Kidney (tissue), 14 donors: Measurements from ENCODE around the gene MPRIP. TPM values are rescaled to one million over a fixed set of nuclear protein-coding genes. Genes with fewer than 3 reads are reported as not detected.

ENCODE experiments used
- DNase-seq, 5 donors: peaks; one replicate each; pipeline ENCODE4 v3.0.0-alpha.2; 2013 to 2020
- FAIRE-seq: peaks from 2 replicates; lab custom pipeline; 2012; peaks lifted over from hg19 to GRCh38; lab: Jason Lieb, UNC
- H3K27ac ChIP-seq, 2 donors: one replicate each; pipeline ENCODE4 v1.7.0; 2013; ENCODE audit warnings: low read depth in 2 of 2, low read length in 2 of 2, inconsistent platforms in 1 of 2
- H3K27me3 ChIP-seq: one replicate; pipeline ENCODE4 v1.7.1; 2013; ENCODE audit warnings: low read length, inconsistent platforms; ENCODE audit not compliant: control insufficient read depth, insufficient read depth
- H3K36me3 ChIP-seq, 3 donors: one replicate each; pipeline versions ENCODE4 v1.7.0 to v1.7.1; 2013; ENCODE audit warnings: low read length in 3 of 3, control low read depth in 1 of 3, inconsistent platforms in 1 of 3; ENCODE audit not compliant: insufficient read depth in 3 of 3, control insufficient read depth in 2 of 3
- H3K4me1 ChIP-seq, 3 donors: one replicate each; pipeline versions ENCODE4 v1.7.0 to v1.7.1; 2013; ENCODE audit warnings: low read length in 3 of 3, inconsistent platforms in 1 of 3, low read depth in 1 of 3; ENCODE audit not compliant: control insufficient read depth in 2 of 3, insufficient read depth in 2 of 3
- H3K4me3 ChIP-seq, 3 donors: one replicate each; pipeline versions ENCODE4 v1.7.0 to v1.8.1; 2013; ENCODE audit warnings: low read length in 3 of 3, control low read depth in 1 of 3, inconsistent platforms in 1 of 3
- H3K9ac ChIP-seq, 3 donors: one replicate each; pipeline versions ENCODE4 v1.7.0 to v1.7.1; 2013; ENCODE audit warnings: low read length in 3 of 3, control low read depth in 1 of 3, inconsistent platforms in 1 of 3
- H3K9me3 ChIP-seq, 3 donors: one replicate each; pipeline versions ENCODE4 v1.7.0 to v1.7.1; 2013; ENCODE audit warnings: low read length in 3 of 3, control low read depth in 1 of 3, inconsistent platforms in 1 of 3; ENCODE audit not compliant: control insufficient read depth in 2 of 3, insufficient read depth in 1 of 3
- CTCF ChIP-seq: IDR thresholded peaks from 3 replicates; pipeline ENCODE4 v1.5.1; 2012; ENCODE audit warnings: mild to moderate bottlenecking, moderate library complexity, borderline replicate concordance; ENCODE audit not compliant: insufficient read depth; ENCODE audit errors: extremely low read depth
- intact Hi-C: fragments of 100-400 bp; cut with DNase I; formaldehyde crosslinking; loops from one replicate; pipeline ENCODE4 v1.11.1; 2022
- polyA plus RNA-seq: library from polyadenylated mRNA; stranded (reverse); fragments of 350-450 nt; fragmentation: Illumina TruSeq; extraction: RNeasy Lipid Tissue Mini Kit (QIAGEN cat#74804); gene quantifications from one replicate; pipeline ENCODE4 v1.2.3, GENCODE V29; 2014; ENCODE audit warnings: low read depth, low replicate concordance; ENCODE audit not compliant: insufficient read depth
- total RNA-seq: library from RNA; stranded (reverse); fragmentation: NEBNext Ultra II Directional; extraction: Animal tissue kit (Norgen Biotek cat#: 25700); gene quantifications from one replicate; pipeline ENCODE4 v1.2.1, GENCODE V29; 2021
- donor health status: control.
- donor health status: control.
- donor health status: control.
- donor health status: control.
- donor health status: control.
- donor health status: DM: yes; HTN: yes; CAD: no.
- donor health status: Normal renal cell carcinoma (clear cell type).

The MPRIP gene
- total and polyA plus RNA-seq, 2 donors from 2014 or later, result 120 to 250 TPM

GRCh38 chr17:17043461-17044271, 1.4 kb downstream of the MPRIP start:
- Histone ChIP-seq H3K27me3 (no peaks in the 10 kb centered on the region), H3K9me3 (no peaks in the 10 kb centered on the region), H3K4me3 (peak overlapping the region; percentile 70 to 91 (median 90)), H3K27ac (peak overlapping the region; percentile 88 to 92), H3K36me3 (no peaks in the 10 kb centered on the region), H3K4me1 (peaks cover 6 to 37% (median 27%) of the 10 kb centered on the region in 3 donors), H3K9ac (peak overlapping the region; percentile 83 to 92 (median 87))
- intact Hi-C loops, result no loop called here
- DNase-seq (peak in 4 of 5 donors; percentile 39 to 54 (median 46)), FAIRE-seq (no peak)
- TF ChIP-seq CTCF, result no peak

GRCh38 chr17:17044846-17045561, 2.7 kb downstream of the MPRIP start:
- peaks cover 0 to 2% (median 0%) of the 10 kb centered on the region in 3 donors for H3K36me3 ChIP-seq
- H3K9ac ChIP-seq, result peak overlapping the region in 2 of 3 donors; percentile 20 to 92
- peak overlapping the region; percentile 88 to 92 for H3K27ac ChIP-seq
- no peaks in the 10 kb centered on the region for H3K9me3 ChIP-seq
- peak; percentile 48 to 91 (median 63) for DNase-seq
- no peaks in the 10 kb centered on the region for H3K27me3 ChIP-seq
- intact Hi-C loops, result no loop called here
- H3K4me3 ChIP-seq, result peak overlapping the region; percentile 12 to 90 (median 26)
- no peak for TF ChIP-seq CTCF
- H3K4me1 ChIP-seq, result peaks cover 6 to 39% (median 27%) of the 10 kb centered on the region in 3 donors
- FAIRE-seq, result no peak

- Histone ChIP-seq H3K27me3 (no peaks in the 10 kb centered on the region), H3K4me1 (peaks cover 3 to 51% (median 40%) of the 10 kb centered on the region in 3 donors), H3K9ac (no peak overlapping the region), H3K36me3 (peaks cover 0 to 2% (median 0%) of the 10 kb centered on the region in 3 donors), H3K27ac (no peak overlapping the region), H3K4me3 (no peak overlapping the region), H3K9me3 (no peaks in the 10 kb centered on the region)
- DNase-seq (no peak), FAIRE-seq (no peak)
- intact Hi-C loops, result no loop called here
- no peak for TF ChIP-seq CTCF
Measured at GRCh38 chr17:17048106-17048505, 5.8 kb downstream of the MPRIP start.
